Hepatocyte (in vitro differentiated cells): Measurements from ENCODE around the gene ATP6V0A4.

Experiments used
- EZH2 ChIP-seq: fragments of 200-600 bp; sonication (generic); IDR thresholded peaks from 2 replicates; pipeline ENCODE4 v1.6.1; 2016; ENCODE audit warnings: antibody characterized with exemption, mild to moderate bottlenecking, borderline replicate concordance
- TF ChIP-seq, protein P1 (sequence below): fragments of 200-600 bp; sonication (generic); IDR thresholded peaks from 2 replicates; pipeline ENCODE4 v1.5.1; 2016; ENCODE audit warnings: antibody characterized with exemption, mild to moderate bottlenecking; ENCODE audit not compliant: poor library complexity

DNA sequence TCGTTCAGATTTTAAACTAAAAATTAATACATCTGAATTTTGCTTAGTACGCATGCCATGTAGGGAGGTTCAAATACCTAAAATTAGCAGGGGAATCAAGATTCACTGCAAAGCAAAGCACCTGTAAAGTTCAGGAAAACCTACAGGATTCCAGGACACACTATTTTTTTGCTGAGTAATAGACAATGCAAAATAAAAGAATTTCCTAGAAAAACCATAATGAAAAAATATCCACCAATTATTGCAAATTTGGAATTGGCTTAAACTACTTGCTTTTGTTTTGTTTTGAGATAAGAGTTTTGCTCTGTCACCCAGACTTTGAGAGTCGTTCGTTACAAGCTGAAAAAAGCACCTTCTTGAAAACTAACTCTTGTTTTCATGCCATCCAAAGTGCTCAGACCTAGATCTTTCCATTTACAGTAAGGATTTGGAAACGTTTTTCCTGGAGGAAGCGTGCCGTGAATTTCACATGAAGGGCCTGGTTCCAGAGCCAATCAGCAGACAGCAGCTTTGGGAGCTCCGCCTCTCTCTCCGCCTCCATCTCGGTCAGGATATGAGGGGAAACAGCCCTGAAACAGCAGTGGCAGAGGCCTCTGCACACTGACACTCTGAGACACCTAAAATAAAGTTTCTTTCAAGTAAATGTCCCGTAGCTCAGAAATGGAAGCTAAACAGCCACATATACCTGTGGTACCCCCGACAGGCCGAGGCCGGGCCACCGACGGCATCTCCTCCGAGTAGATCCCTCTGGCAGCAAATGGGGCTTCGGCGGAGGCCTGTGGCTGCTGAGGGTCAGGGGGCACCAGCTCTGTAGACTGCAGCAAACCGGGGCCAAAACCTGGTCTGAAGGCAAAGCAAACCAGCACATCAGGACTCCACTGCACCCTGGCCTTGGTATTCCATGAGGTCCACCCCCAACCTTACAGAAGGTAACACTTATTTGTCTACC lies 45.9 kb upstream of the ATP6V0A4 start:
- TF ChIP-seq, protein P1, sequence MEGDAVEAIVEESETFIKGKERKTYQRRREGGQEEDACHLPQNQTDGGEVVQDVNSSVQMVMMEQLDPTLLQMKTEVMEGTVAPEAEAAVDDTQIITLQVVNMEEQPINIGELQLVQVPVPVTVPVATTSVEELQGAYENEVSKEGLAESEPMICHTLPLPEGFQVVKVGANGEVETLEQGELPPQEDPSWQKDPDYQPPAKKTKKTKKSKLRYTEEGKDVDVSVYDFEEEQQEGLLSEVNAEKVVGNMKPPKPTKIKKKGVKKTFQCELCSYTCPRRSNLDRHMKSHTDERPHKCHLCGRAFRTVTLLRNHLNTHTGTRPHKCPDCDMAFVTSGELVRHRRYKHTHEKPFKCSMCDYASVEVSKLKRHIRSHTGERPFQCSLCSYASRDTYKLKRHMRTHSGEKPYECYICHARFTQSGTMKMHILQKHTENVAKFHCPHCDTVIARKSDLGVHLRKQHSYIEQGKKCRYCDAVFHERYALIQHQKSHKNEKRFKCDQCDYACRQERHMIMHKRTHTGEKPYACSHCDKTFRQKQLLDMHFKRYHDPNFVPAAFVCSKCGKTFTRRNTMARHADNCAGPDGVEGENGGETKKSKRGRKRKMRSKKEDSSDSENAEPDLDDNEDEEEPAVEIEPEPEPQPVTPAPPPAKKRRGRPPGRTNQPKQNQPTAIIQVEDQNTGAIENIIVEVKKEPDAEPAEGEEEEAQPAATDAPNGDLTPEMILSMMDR: no peak
- TF ChIP-seq EZH2: no peak
